Measurements from ENCODE around the gene ANKRD66.

The ANKRD66 gene

DNA sequence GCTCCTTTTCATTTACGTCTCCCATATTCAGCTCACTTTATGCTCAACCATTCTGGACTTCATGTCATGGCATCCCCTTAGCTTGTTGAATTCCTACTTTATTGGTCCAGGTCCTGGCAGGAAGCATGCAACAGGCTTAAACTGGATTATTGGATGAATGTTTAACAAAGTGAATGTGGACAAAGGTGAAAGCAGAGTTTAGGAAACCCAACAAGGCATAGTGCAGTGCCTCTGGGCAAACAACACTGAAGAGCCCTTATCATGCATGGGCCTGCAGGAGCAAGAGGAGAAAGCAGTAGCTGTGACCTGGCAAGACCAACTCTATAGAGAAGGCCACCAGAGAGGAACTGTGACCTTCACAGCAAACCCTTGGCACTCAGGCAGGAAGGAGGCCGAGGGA, 5.3 kb upstream of the ANKRD66 start:
- Histone ChIP-seq H3K4me3 (replicated peaks; ENCODE audit: insufficient read depth, low read length) (no peak overlapping the region), H3K27me3 (ENCODE audit: insufficient read depth, poor library complexity, severe bottlenecking) (peaks cover 2% of the 10 kb centered on the region), H3K27ac (replicated peaks) (no peak overlapping the region)
- no peak for DNase-seq (ENCODE audit: low read depth in 1 of 2, low spot score in 1 of 2)
- no peak for TF ChIP-seq POLR2AphosphoS5 (IDR thresholded peaks at IDR 0.05; ENCODE audit: low read depth)
- TF ChIP-seq CTCF (IDR thresholded peaks at IDR 0.05; ENCODE audit: insufficient read depth, low read length): no peak
- no peak for TF ChIP-seq SPI1 (IDR thresholded peaks at IDR 0.05; ENCODE audit: borderline replicate concordance, low read depth)
- no peak for TF ChIP-seq REST (IDR thresholded peaks at IDR 0.05; ENCODE audit: insufficient replicate concordance, low read depth)
- TF ChIP-seq GABPA (IDR thresholded peaks at IDR 0.05; ENCODE audit: low read depth): no peak

- Histone ChIP-seq H3K4me3 (replicated peaks; ENCODE audit: insufficient read depth, low read length) (no peak overlapping the region), H3K27ac (replicated peaks) (no peak overlapping the region), H3K27me3 (ENCODE audit: insufficient read depth, poor library complexity, severe bottlenecking) (no peaks in the 10 kb centered on the region)
- no peak for DNase-seq (ENCODE audit: low read depth in 1 of 2, low spot score in 1 of 2)
- no peak for TF ChIP-seq SPI1 (IDR thresholded peaks at IDR 0.05; ENCODE audit: borderline replicate concordance, low read depth)
- no peak for TF ChIP-seq POLR2AphosphoS5 (IDR thresholded peaks at IDR 0.05; ENCODE audit: low read depth)
- no peak for TF ChIP-seq GABPA (IDR thresholded peaks at IDR 0.05; ENCODE audit: low read depth)
- TF ChIP-seq CTCF (IDR thresholded peaks at IDR 0.05; ENCODE audit: insufficient read depth, low read length): no peak
- no peak for TF ChIP-seq REST (IDR thresholded peaks at IDR 0.05; ENCODE audit: insufficient replicate concordance, low read depth)
Measured at GRCh38 chr6:46741910-46742309, 4.8 kb upstream of the ANKRD66 start.

DNA sequence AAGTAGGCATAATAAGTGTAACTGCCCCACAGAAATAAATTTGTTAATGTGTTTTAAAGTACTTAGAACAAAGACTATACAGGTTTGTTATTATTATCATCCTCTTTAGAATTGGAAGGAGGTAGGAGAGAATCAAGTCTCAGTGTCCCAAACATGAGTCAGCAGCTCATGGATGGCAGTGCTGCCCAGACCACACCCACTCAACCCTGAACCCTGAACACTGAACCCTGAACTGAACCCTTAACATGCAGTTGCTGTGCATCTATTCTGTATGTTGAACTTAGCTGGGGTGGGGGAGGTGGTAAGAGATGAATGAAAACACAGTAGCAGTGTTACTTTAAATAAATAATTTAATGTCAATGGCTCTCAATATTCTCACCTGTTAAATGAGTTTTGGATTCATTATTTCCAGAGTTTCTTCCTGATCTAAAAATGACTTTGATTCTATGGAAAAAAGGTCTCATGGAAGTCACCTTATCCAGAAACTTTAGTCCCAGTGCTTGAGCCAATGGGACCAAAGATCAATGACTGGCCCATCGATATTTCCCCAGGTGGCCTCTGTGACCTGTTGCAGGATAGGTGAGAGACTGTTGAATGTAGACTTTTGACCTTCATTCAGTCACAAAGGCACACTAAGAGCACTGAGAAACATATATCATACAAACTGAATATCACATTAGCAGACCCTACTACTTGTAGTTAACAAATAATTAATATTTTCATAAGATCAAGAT, 3.1 kb upstream of the ANKRD66 start:
- Histone ChIP-seq H3K4me3 (replicated peaks; ENCODE audit: insufficient read depth, low read length) (no peak overlapping the region), H3K27me3 (ENCODE audit: insufficient read depth, poor library complexity, severe bottlenecking) (no peaks in the 10 kb centered on the region)

More for the DNA sequence above, 3.1 kb upstream of the ANKRD66 start:
- no peak overlapping the region for H3K27ac ChIP-seq (replicated peaks)
- no peak for DNase-seq (ENCODE audit: low read depth in 1 of 2, low spot score in 1 of 2)
- TF ChIP-seq GABPA (IDR thresholded peaks at IDR 0.05; ENCODE audit: low read depth) (no peak), SPI1 (IDR thresholded peaks at IDR 0.05; ENCODE audit: borderline replicate concordance, low read depth) (no peak), REST (IDR thresholded peaks at IDR 0.05; ENCODE audit: insufficient replicate concordance, low read depth) (no peak), POLR2AphosphoS5 (IDR thresholded peaks at IDR 0.05; ENCODE audit: low read depth) (no peak), CTCF (IDR thresholded peaks at IDR 0.05; ENCODE audit: insufficient read depth, low read length) (no peak)
